Aorta (tissue), 5 donors: ENCODE measurements around the gene IST1. TPM values are rescaled to one million over a fixed set of nuclear protein-coding genes. Genes with fewer than 3 reads are reported as not detected.

Experiments
- ATAC-seq: fragments of 200-7000 bp; cut with Tn5 transposase; one replicate; pipeline ENCODE4 v1.9.1; 2022; ENCODE audit warnings: moderate library complexity; ENCODE audit not compliant: low FRiP score
- DNase-seq, 2 donors: peaks; one replicate each; pipeline ENCODE4 v3.0.0-alpha.2; 2020
- H3K27ac ChIP-seq, 2 donors: one replicate each; pipeline ENCODE4 v1.5.1; 2013; ENCODE audit warnings: low read length in 2 of 2, mild to moderate bottlenecking in 2 of 2, moderate library complexity in 2 of 2, control low read depth in 1 of 2, inconsistent platforms in 1 of 2, low read depth in 1 of 2
- H3K27me3 ChIP-seq, 2 donors: one replicate each; pipeline ENCODE4 v1.6.1; 2013; ENCODE audit warnings: control low read depth in 1 of 2, low read length in 1 of 2, mild to moderate bottlenecking in 1 of 2, moderate library complexity in 1 of 2; ENCODE audit not compliant: insufficient read depth in 2 of 2, control insufficient read depth in 1 of 2
- H3K36me3 ChIP-seq, 2 donors: one replicate each; pipeline ENCODE4 v1.6.1; 2013; ENCODE audit warnings: control low read depth in 1 of 2, low read length in 1 of 2, mild to moderate bottlenecking in 1 of 2; ENCODE audit not compliant: insufficient read depth in 2 of 2, control insufficient read depth in 1 of 2
- H3K4me1 ChIP-seq, 2 donors: one replicate each; pipeline ENCODE4 v1.6.1; 2013; ENCODE audit warnings: low read length in 2 of 2, control low read depth in 1 of 2, mild to moderate bottlenecking in 1 of 2, moderate library complexity in 1 of 2; ENCODE audit not compliant: insufficient read depth in 2 of 2, control insufficient read depth in 1 of 2
- H3K4me3 ChIP-seq, 2 donors: one replicate each; pipeline ENCODE4 v1.5.1; 2013; ENCODE audit warnings: low read length in 2 of 2, control low read depth in 1 of 2, mild to moderate bottlenecking in 1 of 2
- H3K9me3 ChIP-seq: one replicate; pipeline ENCODE4 v1.6.1; 2013; ENCODE audit warnings: mild to moderate bottlenecking, low read length; ENCODE audit not compliant: control insufficient read depth
- WGBS, 2 donors: extraction: QIAGEN DNeasy Blood & Tissue Kit; methylation state at CpG; one replicate each; pipeline ENCODE4 v1.1.7; 2013; 5-methylcytosine and 5-hydroxymethylcytosine counted together
- intact Hi-C, 2 donors: fragments of 100-400 bp; cut with DNase I; formaldehyde crosslinking; loops; one replicate each; pipeline versions ENCODE4 v1.14.2 to v1.15.0; 2022
- polyA plus RNA-seq, 2 donors: library from polyadenylated mRNA; stranded (reverse); fragments of 200-250 nt; gene quantifications; one replicate each; pipeline ENCODE4 v1.2.3, GENCODE V29; 2013
- total RNA-seq, 2 donors: library from RNA; stranded (reverse); fragmentation: NEBNext Ultra II Directional; extraction: Animal tissue kit (Norgen Biotek cat#: 25700); gene quantifications; one replicate each; pipeline ENCODE4 v1.2.1, GENCODE V29; 2021
- donor health status: healthy with polysubstance abuse.
- donor health status: Bipolar disorder and iron deficiency.
- donor health status: DM: no; HTN: no; CAD: no.
- donor health status: DM: no; HTN: no; CAD: no.
- donor health status: DM: yes; HTN: yes; CAD: no.

The IST1 gene
- total and polyA plus RNA-seq, 4 donors = 52.5 to 202 (median 151) TPM

GRCh38 chr16:71885261-71885650, 10.1 kb upstream of the IST1 start:
- H3K9me3 ChIP-seq = no peaks in the 10 kb centered on the region
- DNase-seq (no peak), ATAC-seq (no peak)
- H3K27ac ChIP-seq = no peak overlapping the region
- WGBS, 2 donors = 57 to 64% methylated on average over 4 of the region's 4 CpGs
- H3K4me3 ChIP-seq = no peak overlapping the region
- no peaks in the 10 kb centered on the region for H3K4me1 ChIP-seq
- H3K36me3 ChIP-seq = peaks cover 0 to 2% of the 10 kb centered on the region in 2 donors
- no peaks in the 10 kb centered on the region for H3K27me3 ChIP-seq
- intact Hi-C loops = loop anchor here in 1 of 2 donors (10.0 kb wide), 1 partner anchor 80 kb away; no protein-coding TSS in a partner anchor

- ATAC-seq = no peak
- WGBS, 2 donors = 96% methylated on average over 3 of the region's 3 CpGs
These were observed 6.2 kb upstream of the IST1 start for GRCh38 chr16:71889147-71889546.

GRCh38 chr16:71893888-71894228, 1.5 kb upstream of the IST1 start:
- H3K4me1 ChIP-seq = no peaks in the 10 kb centered on the region
- no peaks in the 10 kb centered on the region for H3K9me3 ChIP-seq
- peak overlapping the region; percentile 41 to 87 for H3K4me3 ChIP-seq
- 28 to 34% methylated on average over 7 of the region's 7 CpGs for WGBS, 2 donors
- H3K36me3 ChIP-seq = no peaks in the 10 kb centered on the region
- intact Hi-C loops = loop anchor here in 1 of 2 donors (2.0 kb wide), 2 partner anchors 37 to 85 kb away; partner anchors contain the start of gene AP1G1
- ATAC-seq (no peak), DNase-seq (no peak)
- peak overlapping the region; percentile 31 to 99 for H3K27ac ChIP-seq
- H3K27me3 ChIP-seq = no peaks in the 10 kb centered on the region

More at GRCh38 chr16:71889147-71889546, 6.2 kb upstream of the IST1 start:
- intact Hi-C loops = loop anchor here in 1 of 2 donors (10.0 kb wide), 1 partner anchor 76 kb away; no protein-coding TSS in a partner anchor
- no peak for DNase-seq
- Histone ChIP-seq H3K9me3 (no peaks in the 10 kb centered on the region), H3K27me3 (no peaks in the 10 kb centered on the region), H3K4me3 (no peak overlapping the region), H3K4me1 (no peaks in the 10 kb centered on the region), H3K36me3 (no peaks in the 10 kb centered on the region), H3K27ac (no peak overlapping the region)

GRCh38 chr16:71894229-71894920, 956 bp upstream of the IST1 start:
- Histone ChIP-seq H3K36me3 (no peaks in the 10 kb centered on the region), H3K27me3 (no peaks in the 10 kb centered on the region), H3K4me1 (peaks cover 0 to 2% of the 10 kb centered on the region in 2 donors), H3K9me3 (no peaks in the 10 kb centered on the region), H3K4me3 (peak overlapping the region; percentile 41 to 87), H3K27ac (peak overlapping the region; percentile 31 to 99)
- 0 to 1% methylated on average over 31 of the region's 31 CpGs for WGBS, 2 donors
- intact Hi-C loops = loop anchor here in 1 of 2 donors (2.0 kb wide), 2 partner anchors 36 to 86 kb away; partner anchors contain the start of gene AP1G1
- ATAC-seq (peak; percentile 55), DNase-seq (peak in 1 of 2 donors; percentile 59)

- peak; percentile 60 for ATAC-seq
- peaks cover 0 to 2% of the 10 kb centered on the region in 2 donors for H3K4me1 ChIP-seq
These were observed 491 bp downstream of the IST1 start for GRCh38 chr16:71895679-71896365.

GRCh38 chr16:71896764-71897368, 1.5 kb downstream of the IST1 start:
- Histone ChIP-seq H3K27me3 (no peaks in the 10 kb centered on the region), H3K36me3 (no peaks in the 10 kb centered on the region), H3K27ac (no peak overlapping the region), H3K9me3 (no peaks in the 10 kb centered on the region), H3K4me1 (peaks cover 0 to 2% of the 10 kb centered on the region in 2 donors), H3K4me3 (peak overlapping the region in 1 of 2 donors; percentile 93)
- no peak for ATAC-seq
- WGBS, 2 donors = 48 to 53% methylated on average over 15 of the region's 15 CpGs
- intact Hi-C loops = loop anchor here in 1 of 2 donors (5.0 kb wide), 1 partner anchor 90 kb away; the partner anchor contains the start of gene AP1G1
- DNase-seq = no peak

More at GRCh38 chr16:71895679-71896365, 491 bp downstream of the IST1 start:
- Histone ChIP-seq H3K27ac (peak overlapping the region; percentile 72 to 91), H3K27me3 (no peaks in the 10 kb centered on the region), H3K36me3 (no peaks in the 10 kb centered on the region), H3K9me3 (no peaks in the 10 kb centered on the region), H3K4me3 (peak overlapping the region; percentile 81 to 93)
- intact Hi-C loops = loop anchor here (2.0 to 5.0 kb wide), 3 partner anchors 35 to 89 kb away; partner anchors contain the start of gene AP1G1 (in 2 of the 2)
- 0 to 1% methylated on average over 41 to 44 of the region's 44 CpGs for WGBS, 2 donors
- DNase-seq = peak; percentile 65 to 82

- DNase-seq (no peak), ATAC-seq (no peak)
- peaks cover 0 to 2% of the 10 kb centered on the region in 2 donors for H3K4me1 ChIP-seq
- H3K4me3 ChIP-seq = no peak overlapping the region
- intact Hi-C loops = loop anchor here in 1 of 2 donors (5.0 kb wide), 1 partner anchor 92 kb away; the partner anchor contains the start of gene AP1G1
- no peaks in the 10 kb centered on the region for H3K36me3 ChIP-seq
- 97% methylated on average over 4 of the region's 4 CpGs for WGBS, 2 donors
- no peaks in the 10 kb centered on the region for H3K9me3 ChIP-seq
- H3K27me3 ChIP-seq = no peaks in the 10 kb centered on the region
- H3K27ac ChIP-seq = no peak overlapping the region
These were observed 3.8 kb downstream of the IST1 start for GRCh38 chr16:71899171-71899570.

GRCh38 chr16:71902656-71903365, 7.5 kb downstream of the IST1 start:
- Histone ChIP-seq H3K9me3 (no peaks in the 10 kb centered on the region), H3K4me1 (peaks cover 0 to 2% of the 10 kb centered on the region in 2 donors), H3K27ac (no peak overlapping the region), H3K27me3 (no peaks in the 10 kb centered on the region), H3K4me3 (no peak overlapping the region), H3K36me3 (no peaks in the 10 kb centered on the region)
- ATAC-seq (no peak), DNase-seq (no peak)
- intact Hi-C loops = no loop called here
- WGBS, 2 donors = 81 to 84% methylated on average over 5 of the region's 5 CpGs
